Measurements from ENCODE around the gene MYOF. TPM values are rescaled to one million over a fixed set of nuclear protein-coding genes. Genes with fewer than 3 reads are reported as not detected.

The MYOF gene
- total RNA-seq, 1 donor from 2014 or later: 68.2 TPM

GRCh38 chr10:93280121-93280698 is 201.9 kb downstream of the MYOF start:
- no peak for TF ChIP-seq CTCF (IDR thresholded peaks at IDR 0.05)
- intact Hi-C loops (cut with DNase I): loop anchor here (10.0 kb wide), 1 partner anchor 275 kb away; no protein-coding TSS in a partner anchor
- Histone ChIP-seq H3K27me3 (no peaks in the 10 kb centered on the region), H3K4me1 (no peaks in the 10 kb centered on the region), H3K9me3 (no peaks in the 10 kb centered on the region), H3K4me3 (no peak overlapping the region), H3K36me3 (no peaks in the 10 kb centered on the region), H3K27ac (no peak overlapping the region)
- DNase-seq (ENCODE audit: low spot score in 2 of 2): no peak

- H3K4me1 ChIP-seq: no peaks in the 10 kb centered on the region
- no peak for TF ChIP-seq CTCF (IDR thresholded peaks at IDR 0.05)
- intact Hi-C loops (cut with DNase I): no loop called here
Observed at GRCh38 chr10:93277360-93277759, 204.8 kb downstream of the MYOF start.

GRCh38 chr10:93274419-93274818 is 207.7 kb downstream of the MYOF start:
- intact Hi-C loops (cut with DNase I): no loop called here
- Histone ChIP-seq H3K4me1 (no peaks in the 10 kb centered on the region), H3K27me3 (no peaks in the 10 kb centered on the region), H3K4me3 (no peak overlapping the region), H3K27ac (no peak overlapping the region), H3K36me3 (no peaks in the 10 kb centered on the region), H3K9me3 (no peaks in the 10 kb centered on the region)
- DNase-seq (ENCODE audit: low spot score in 2 of 2): no peak
- TF ChIP-seq CTCF (IDR thresholded peaks at IDR 0.05): no peak

More at GRCh38 chr10:93277360-93277759, 204.8 kb downstream of the MYOF start:
- no peaks in the 10 kb centered on the region for H3K36me3 ChIP-seq
- DNase-seq (ENCODE audit: low spot score in 2 of 2): no peak
- H3K9me3 ChIP-seq: no peaks in the 10 kb centered on the region
- no peak overlapping the region for H3K4me3 ChIP-seq
- H3K27ac ChIP-seq: no peak overlapping the region
- no peaks in the 10 kb centered on the region for H3K27me3 ChIP-seq

GRCh38 chr10:93272884-93273675 is 209.1 kb downstream of the MYOF start:
- Histone ChIP-seq H3K27me3 (no peaks in the 10 kb centered on the region), H3K4me3 (no peak overlapping the region), H3K27ac (no peak overlapping the region), H3K9me3 (no peaks in the 10 kb centered on the region), H3K36me3 (no peaks in the 10 kb centered on the region), H3K4me1 (no peaks in the 10 kb centered on the region)
- DNase-seq (ENCODE audit: low spot score in 2 of 2): no peak
- TF ChIP-seq CTCF (IDR thresholded peaks at IDR 0.05): no peak
- intact Hi-C loops (cut with DNase I): no loop called here

- H3K9me3 ChIP-seq: no peaks in the 10 kb centered on the region
- no peak for TF ChIP-seq CTCF (IDR thresholded peaks at IDR 0.05)
- H3K4me1 ChIP-seq: no peaks in the 10 kb centered on the region
- no peak overlapping the region for H3K4me3 ChIP-seq
- no peaks in the 10 kb centered on the region for H3K27me3 ChIP-seq
- H3K27ac ChIP-seq: no peak overlapping the region
- DNase-seq (ENCODE audit: low spot score in 2 of 2): no peak
- H3K36me3 ChIP-seq: no peaks in the 10 kb centered on the region
- intact Hi-C loops (cut with DNase I): no loop called here
Observed at GRCh38 chr10:93271347-93271746, 210.8 kb downstream of the MYOF start.
